Endothelial cell (in vitro differentiated cells): ENCODE data around the gene C11orf21. TPM values are rescaled to one million over a fixed set of nuclear protein-coding genes. Genes with fewer than 3 reads are reported as not detected.

ENCODE experiments used
- DNase-seq: peaks from one replicate; pipeline ENCODE4 v3.0.0; 2021; ENCODE audit warnings: low spot score
- H3K27ac Mint-ChIP-seq: one replicate; pipeline ENCODE4 v1.8.0; 2021; ENCODE audit warnings: mixed read lengths, inconsistent platforms; ENCODE audit not compliant: unreplicated experiment
- H3K27me3 Mint-ChIP-seq: one replicate; pipeline ENCODE4 v1.8.0; 2021; ENCODE audit warnings: mild to moderate bottlenecking, moderate library complexity, mixed read lengths, inconsistent platforms; ENCODE audit not compliant: unreplicated experiment
- H3K36me3 Mint-ChIP-seq: one replicate; pipeline ENCODE4 v1.8.0; 2021; ENCODE audit warnings: mild to moderate bottlenecking, low read depth, mixed read lengths, inconsistent platforms; ENCODE audit not compliant: unreplicated experiment
- H3K4me1 Mint-ChIP-seq: one replicate; pipeline ENCODE4 v1.8.0; 2021; ENCODE audit warnings: mild to moderate bottlenecking, mixed read lengths, inconsistent platforms; ENCODE audit not compliant: unreplicated experiment
- H3K4me3 Mint-ChIP-seq: one replicate; pipeline ENCODE4 v1.8.0; 2021; ENCODE audit warnings: mild to moderate bottlenecking, mixed read lengths, inconsistent platforms; ENCODE audit not compliant: unreplicated experiment
- H3K9me3 Mint-ChIP-seq: one replicate; pipeline ENCODE4 v1.8.0; 2021; ENCODE audit warnings: mixed read lengths, inconsistent platforms; ENCODE audit not compliant: unreplicated experiment
- total RNA-seq: library from RNA; stranded (reverse); fragmentation: NEBNext Ultra II Directional; extraction: Animal tissue kit (Norgen Biotek cat#: 25700); gene quantifications from one replicate; pipeline ENCODE4 v1.2.1, GENCODE V29; 2021; ENCODE audit not compliant: unreplicated experiment
- TF ChIP-seq, protein P1 (sequence below): fragments of 200-600 bp; sonication (generic); IDR thresholded peaks from one replicate; pipeline ENCODE4 v1.5.0; 2021; ENCODE audit warnings: antibody characterized with exemption; ENCODE audit not compliant: unreplicated experiment

The C11orf21 gene
- total RNA-seq, 1 donor from 2014 or later, result 0.13 TPM

DNA sequence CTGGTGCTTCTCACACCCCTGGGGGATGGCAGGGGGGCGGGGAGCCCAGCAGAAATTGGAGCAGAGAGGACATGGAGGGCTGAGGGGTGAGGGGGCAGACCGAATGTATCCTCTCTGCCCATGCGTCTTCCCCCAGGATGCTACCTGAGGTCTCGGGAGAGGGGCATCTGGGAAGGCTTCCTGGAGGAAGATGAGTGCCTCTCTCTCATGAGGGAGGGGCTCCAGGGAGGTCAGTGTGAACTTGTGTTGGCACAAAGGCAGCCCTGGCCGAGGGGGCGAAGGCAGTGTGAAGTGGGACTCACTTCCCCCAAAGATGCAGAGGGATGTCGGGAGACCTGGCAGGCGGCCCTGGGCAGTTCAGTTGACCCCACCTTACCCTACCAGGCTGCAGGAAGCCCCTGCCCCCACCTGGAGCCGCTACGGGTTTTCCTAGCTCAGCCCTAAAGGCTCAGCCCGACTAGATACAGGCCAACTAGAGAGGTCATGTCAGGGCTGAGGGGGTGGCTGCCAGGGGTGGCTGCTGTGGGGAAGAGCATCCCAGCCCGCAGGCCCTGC, 41.7 kb downstream of the C11orf21 start:
- Mint-ChIP-seq H3K27me3 (peaks cover 14% of the 10 kb centered on the region), H3K36me3 (no peaks in the 10 kb centered on the region), H3K4me1 (no peaks in the 10 kb centered on the region), H3K9me3 (no peaks in the 10 kb centered on the region), H3K27ac (no peak overlapping the region), H3K4me3 (no peak overlapping the region)
- TF ChIP-seq, protein P1, sequence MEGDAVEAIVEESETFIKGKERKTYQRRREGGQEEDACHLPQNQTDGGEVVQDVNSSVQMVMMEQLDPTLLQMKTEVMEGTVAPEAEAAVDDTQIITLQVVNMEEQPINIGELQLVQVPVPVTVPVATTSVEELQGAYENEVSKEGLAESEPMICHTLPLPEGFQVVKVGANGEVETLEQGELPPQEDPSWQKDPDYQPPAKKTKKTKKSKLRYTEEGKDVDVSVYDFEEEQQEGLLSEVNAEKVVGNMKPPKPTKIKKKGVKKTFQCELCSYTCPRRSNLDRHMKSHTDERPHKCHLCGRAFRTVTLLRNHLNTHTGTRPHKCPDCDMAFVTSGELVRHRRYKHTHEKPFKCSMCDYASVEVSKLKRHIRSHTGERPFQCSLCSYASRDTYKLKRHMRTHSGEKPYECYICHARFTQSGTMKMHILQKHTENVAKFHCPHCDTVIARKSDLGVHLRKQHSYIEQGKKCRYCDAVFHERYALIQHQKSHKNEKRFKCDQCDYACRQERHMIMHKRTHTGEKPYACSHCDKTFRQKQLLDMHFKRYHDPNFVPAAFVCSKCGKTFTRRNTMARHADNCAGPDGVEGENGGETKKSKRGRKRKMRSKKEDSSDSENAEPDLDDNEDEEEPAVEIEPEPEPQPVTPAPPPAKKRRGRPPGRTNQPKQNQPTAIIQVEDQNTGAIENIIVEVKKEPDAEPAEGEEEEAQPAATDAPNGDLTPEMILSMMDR, result no peak
- no peak for DNase-seq

DNA sequence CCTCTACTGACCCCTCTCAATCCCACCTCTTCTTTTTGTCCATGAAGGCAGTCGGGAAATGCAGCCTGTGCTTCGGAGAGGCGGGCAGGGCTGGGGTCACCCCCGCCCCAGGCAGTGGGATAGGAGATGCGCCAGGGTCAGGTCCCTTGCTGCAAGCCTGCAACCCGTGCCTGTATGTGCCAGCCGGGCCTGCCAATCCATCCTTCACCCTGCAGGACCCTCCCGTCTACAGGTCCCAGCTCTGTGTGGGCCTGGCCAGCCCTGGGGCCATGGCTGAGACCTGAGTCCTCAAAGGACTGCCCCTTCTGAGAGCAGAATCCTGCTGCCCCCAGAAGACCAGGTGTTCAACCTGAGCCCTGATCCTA, 42.3 kb downstream of the C11orf21 start:
- peaks cover 13% of the 10 kb centered on the region for H3K27me3 Mint-ChIP-seq
- no peak for DNase-seq
- H3K27ac Mint-ChIP-seq, result no peak overlapping the region
- TF ChIP-seq, protein P1, result no peak
- no peaks in the 10 kb centered on the region for H3K36me3 Mint-ChIP-seq
- H3K4me3 Mint-ChIP-seq, result no peak overlapping the region
- no peaks in the 10 kb centered on the region for H3K9me3 Mint-ChIP-seq
- H3K4me1 Mint-ChIP-seq, result no peaks in the 10 kb centered on the region

DNA sequence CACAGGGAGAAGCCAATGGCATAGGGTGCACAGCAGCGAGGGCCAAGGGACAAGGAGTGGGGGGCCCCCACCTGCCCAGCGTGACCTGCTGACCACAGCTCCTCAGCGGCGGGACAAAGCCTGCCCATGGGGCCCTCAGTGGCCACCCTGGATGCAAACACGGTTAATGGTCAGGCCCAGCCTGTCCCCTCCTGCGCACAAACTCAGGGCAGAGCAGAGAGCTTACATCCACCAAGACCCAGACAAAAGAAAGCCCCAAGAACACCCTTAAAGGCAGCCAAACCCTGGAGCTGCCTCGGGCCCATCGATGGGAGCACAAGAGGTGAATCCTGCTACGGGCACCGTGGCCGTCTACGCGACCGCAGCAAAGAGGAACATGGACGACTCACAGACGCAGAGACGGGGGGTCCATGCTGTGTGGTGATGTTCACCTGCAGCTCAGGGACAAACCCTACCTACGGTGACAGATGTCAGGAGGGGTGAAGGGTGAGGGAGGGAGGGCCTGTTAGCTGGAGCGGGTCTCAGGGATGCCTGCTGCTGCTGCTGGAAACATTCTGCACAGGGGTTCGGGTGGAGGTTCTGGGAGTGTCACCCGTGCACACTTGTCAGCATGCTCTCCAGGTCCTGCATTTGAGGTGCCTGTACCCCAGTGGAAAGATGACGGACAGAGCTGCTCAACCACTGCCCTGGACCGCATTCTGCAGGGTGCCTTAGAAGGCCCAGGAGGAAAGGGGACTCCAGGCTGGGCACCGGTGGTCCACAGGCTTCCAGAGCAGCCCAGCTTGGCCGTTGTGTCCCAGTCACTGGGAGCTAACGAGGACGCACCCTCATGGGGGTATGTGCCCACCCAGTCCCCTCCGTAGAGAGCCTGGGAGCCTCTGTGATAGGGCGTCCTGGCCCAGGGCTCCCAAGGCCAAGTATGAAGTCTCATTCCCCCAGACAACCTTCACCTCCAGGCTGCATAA, 42.9 kb downstream of the C11orf21 start:
- no peaks in the 10 kb centered on the region for H3K9me3 Mint-ChIP-seq
- H3K4me1 Mint-ChIP-seq, result no peaks in the 10 kb centered on the region
- TF ChIP-seq, protein P1, result no peak
- H3K27me3 Mint-ChIP-seq, result peaks cover 11% of the 10 kb centered on the region
- no peak overlapping the region for H3K4me3 Mint-ChIP-seq
- no peaks in the 10 kb centered on the region for H3K36me3 Mint-ChIP-seq
- H3K27ac Mint-ChIP-seq, result no peak overlapping the region
- DNase-seq, result no peak

DNA sequence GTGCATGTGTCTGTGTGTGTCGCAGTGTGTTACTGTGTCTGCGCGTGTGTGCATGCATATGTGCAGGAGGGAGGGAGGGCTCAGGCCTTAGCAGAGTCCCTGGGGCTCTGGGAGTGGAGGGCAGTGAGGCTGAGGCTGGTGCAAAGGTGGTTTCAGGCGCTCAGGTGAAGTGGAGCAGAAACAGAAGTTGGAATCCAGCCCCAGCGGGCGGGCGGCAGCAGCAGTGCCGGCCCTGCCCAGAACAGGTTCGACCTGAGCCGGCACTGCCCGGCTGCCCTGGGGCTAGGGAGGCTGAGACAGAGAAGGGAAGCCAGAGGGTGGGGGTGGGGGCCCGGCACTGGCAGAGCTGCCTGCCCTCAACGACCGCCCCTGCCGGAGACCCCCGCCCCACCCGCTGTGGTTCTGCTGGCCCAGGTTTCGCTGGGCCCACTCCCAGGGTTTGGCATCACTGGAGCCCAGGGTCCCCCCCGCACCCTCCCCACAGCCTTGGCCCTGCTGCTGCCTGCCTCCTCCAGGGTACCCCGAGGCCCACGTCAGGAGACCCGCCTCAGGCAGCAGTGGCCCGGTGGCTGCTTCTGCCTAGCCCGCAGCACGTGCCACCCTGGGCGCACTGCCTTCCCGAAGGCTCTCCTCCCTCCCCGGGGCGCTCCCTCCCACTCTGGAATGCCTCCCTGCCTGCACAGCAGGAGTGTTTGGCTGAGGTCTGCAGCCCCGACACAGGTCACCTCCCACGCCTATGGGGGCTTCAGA, 44.6 kb downstream of the C11orf21 start:
- Mint-ChIP-seq H3K27ac (no peak overlapping the region), H3K36me3 (no peaks in the 10 kb centered on the region), H3K9me3 (no peaks in the 10 kb centered on the region), H3K27me3 (peaks cover 10% of the 10 kb centered on the region), H3K4me3 (no peak overlapping the region), H3K4me1 (no peaks in the 10 kb centered on the region)
- DNase-seq, result no peak
- TF ChIP-seq, protein P1, result no peak
